ENCODE data around the gene GRIA3. TPM values are rescaled to one million over a fixed set of nuclear protein-coding genes. Genes with fewer than 3 reads are reported as not detected.

The GRIA3 gene
- total and polyA plus RNA-seq, 2 donors (not counting 1 experiment from before 2014, with no cell fraction given) = 0.52 to 2.3 TPM

GRCh38 chrX:123263270-123263669 is 79.2 kb downstream of the GRIA3 start:
- no peak overlapping the region for H3K4me2 ChIP-seq (ENCODE audit: extremely low read depth, insufficient read depth, low read length)
- H3K27me3 ChIP-seq (ENCODE audit: control insufficient read depth, insufficient read depth, low read length) = no peaks in the 10 kb centered on the region
- TF ChIP-seq EZH2 (IDR thresholded peaks at IDR 0.05; ENCODE audit: low read length, missing control alignments) = no peak
- no peak for TF ChIP-seq CTCF (conservative IDR thresholded peaks at IDR 0.05 in 1 of 2, IDR thresholded peaks at IDR 0.05 in 1 of 2; ENCODE audit: low read depth in 1 of 2, low read length in 2 of 2)

GRCh38 chrX:123263747-123264146 is 79.7 kb downstream of the GRIA3 start:
- H3K27ac ChIP-seq (ENCODE audit: insufficient read depth, low read length) = no peak overlapping the region
- no peaks in the 10 kb centered on the region for H3K27me3 ChIP-seq (ENCODE audit: control insufficient read depth, insufficient read depth, low read length)
- no peak overlapping the region for H3K4me3 ChIP-seq (replicated peaks in 1 of 4; ENCODE audit: control extremely low read depth in 1 of 4, insufficient read depth in 1 of 4, low read depth in 3 of 4, low read length in 4 of 4)
- no peaks in the 10 kb centered on the region for H3K79me2 ChIP-seq (ENCODE audit: control insufficient read depth, insufficient read depth, low read length)
- H3K4me2 ChIP-seq (ENCODE audit: extremely low read depth, insufficient read depth, low read length) = no peak overlapping the region
- peak in 1 of 2 donors; percentile 15 for DNase-seq (ENCODE audit: low read depth in 2 of 2)
- TF ChIP-seq CTCF (conservative IDR thresholded peaks at IDR 0.05 in 1 of 2, IDR thresholded peaks at IDR 0.05 in 1 of 2; ENCODE audit: low read depth in 1 of 2, low read length in 2 of 2) = no peak
- no peak for TF ChIP-seq EZH2 (IDR thresholded peaks at IDR 0.05; ENCODE audit: low read length, missing control alignments)
- H3K4me1 ChIP-seq (ENCODE audit: control insufficient read depth, extremely low read depth, insufficient read depth, low read length) = no peaks in the 10 kb centered on the region
- H3K9ac ChIP-seq (ENCODE audit: insufficient read depth, low read length) = no peak overlapping the region
- no peaks in the 10 kb centered on the region for H3K9me3 ChIP-seq (ENCODE audit: control insufficient read depth, insufficient read depth, low read depth, low read length)
- H4K20me1 ChIP-seq (ENCODE audit: control insufficient read depth, extremely low read depth, insufficient read depth, low read length) = no peaks in the 10 kb centered on the region
- no peaks in the 10 kb centered on the region for H3K36me3 ChIP-seq (ENCODE audit: control insufficient read depth, insufficient read depth, low read length)
- H2AFZ ChIP-seq (ENCODE audit: low read length) = no peak overlapping the region

More at GRCh38 chrX:123263270-123263669, 79.2 kb downstream of the GRIA3 start:
- Histone ChIP-seq H4K20me1 (ENCODE audit: control insufficient read depth, extremely low read depth, insufficient read depth, low read length) (no peaks in the 10 kb centered on the region), H3K4me1 (ENCODE audit: control insufficient read depth, extremely low read depth, insufficient read depth, low read length) (no peaks in the 10 kb centered on the region), H3K27ac (ENCODE audit: insufficient read depth, low read length) (no peak overlapping the region), H2AFZ (ENCODE audit: low read length) (no peak overlapping the region), H3K4me3 (replicated peaks in 1 of 4; ENCODE audit: control extremely low read depth in 1 of 4, insufficient read depth in 1 of 4, low read depth in 3 of 4, low read length in 4 of 4) (no peak overlapping the region), H3K36me3 (ENCODE audit: control insufficient read depth, insufficient read depth, low read length) (no peaks in the 10 kb centered on the region), H3K9ac (ENCODE audit: insufficient read depth, low read length) (no peak overlapping the region), H3K79me2 (ENCODE audit: control insufficient read depth, insufficient read depth, low read length) (no peaks in the 10 kb centered on the region), H3K9me3 (ENCODE audit: control insufficient read depth, insufficient read depth, low read depth, low read length) (no peaks in the 10 kb centered on the region)
- no peak for DNase-seq (ENCODE audit: low read depth in 2 of 2)

DNA sequence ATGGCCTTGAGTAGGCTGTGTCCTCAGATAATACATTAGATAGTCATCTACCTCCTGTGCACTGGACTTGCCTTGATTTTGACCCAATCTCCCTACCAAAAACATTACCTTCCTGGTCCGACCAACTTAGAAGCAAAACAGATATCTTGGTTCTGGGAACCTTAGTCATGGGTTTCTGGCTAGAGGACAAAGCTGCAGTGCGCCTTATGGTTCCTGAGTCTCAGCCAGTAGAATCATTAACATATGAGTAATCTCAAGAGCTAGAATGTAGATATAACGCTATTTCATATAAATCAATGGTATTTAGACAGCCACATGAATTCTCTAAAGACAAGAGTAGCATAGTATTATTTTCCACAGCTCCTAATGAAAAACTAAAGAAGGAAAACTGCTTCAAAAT is 83.1 kb downstream of the GRIA3 start:
- Histone ChIP-seq H3K27me3 (ENCODE audit: control insufficient read depth, insufficient read depth, low read length) (no peaks in the 10 kb centered on the region), H3K4me3 (replicated peaks in 1 of 4; ENCODE audit: control extremely low read depth in 1 of 4, insufficient read depth in 1 of 4, low read depth in 3 of 4, low read length in 4 of 4) (no peak overlapping the region), H3K4me2 (ENCODE audit: extremely low read depth, insufficient read depth, low read length) (no peak overlapping the region), H3K79me2 (ENCODE audit: control insufficient read depth, insufficient read depth, low read length) (no peaks in the 10 kb centered on the region), H2AFZ (ENCODE audit: low read length) (no peak overlapping the region), H3K9ac (ENCODE audit: insufficient read depth, low read length) (no peak overlapping the region), H4K20me1 (ENCODE audit: control insufficient read depth, extremely low read depth, insufficient read depth, low read length) (no peaks in the 10 kb centered on the region), H3K4me1 (ENCODE audit: control insufficient read depth, extremely low read depth, insufficient read depth, low read length) (no peaks in the 10 kb centered on the region), H3K27ac (ENCODE audit: insufficient read depth, low read length) (no peak overlapping the region), H3K9me3 (ENCODE audit: control insufficient read depth, insufficient read depth, low read depth, low read length) (no peaks in the 10 kb centered on the region), H3K36me3 (ENCODE audit: control insufficient read depth, insufficient read depth, low read length) (no peaks in the 10 kb centered on the region)
- no peak for TF ChIP-seq EZH2 (IDR thresholded peaks at IDR 0.05; ENCODE audit: low read length, missing control alignments)
- TF ChIP-seq CTCF (conservative IDR thresholded peaks at IDR 0.05 in 1 of 2, IDR thresholded peaks at IDR 0.05 in 1 of 2; ENCODE audit: low read depth in 1 of 2, low read length in 2 of 2) = no peak
- DNase-seq (ENCODE audit: low read depth in 2 of 2) = peak in 1 of 2 donors; percentile 88

Measured in fibroblast of lung (primary cell).